HCT116 (cell line): ENCODE results near the gene OR7G3. TPM values are rescaled to one million over a fixed set of nuclear protein-coding genes. Genes with fewer than 3 reads are reported as not detected.
A peak's percentile ranks its signal among the peaks of the same experiment; 100 is the strongest.

Source experiments
- ATAC-seq: fragments of 200-7000 bp; cut with Tn5 transposase; 2 replicates; pipeline ENCODE4 v1.9.1; 2020; ENCODE audit warnings: mild to moderate bottlenecking, moderate library complexity
- BruUV-seq: library from RNA; stranded (reverse); fragments of 400-500 nt; replicated peaks from 2 replicates; lab custom pipeline; 2021; lab: Mats Ljungman, UMichigan
- CTCF ChIA-PET: fragments of 300-600 bp; sonication (Branson Sonifier 250); formaldehyde crosslinking; loops from one replicate; lab custom pipeline; 2021; ENCODE audit warnings: antibody characterized with exemption; lab: Charles Lee
- POLR2A ChIA-PET: fragments of 300-600, 350-600 bp; sonication (Branson Sonifier 250); formaldehyde crosslinking; loops from one replicate; lab custom pipeline; 2021; ENCODE audit warnings: antibody characterized with exemption; lab: Charles Lee
- RAD21 ChIA-PET, 2 experiments: fragments of 300-600 bp; sonication (Branson Sonifier 250); formaldehyde crosslinking; loops; one replicate each; lab custom pipeline; 2023; ENCODE audit warnings: low total read pairs in 2 of 2; ENCODE audit not compliant: uncharacterized antibody in 2 of 2, unreplicated experiment in 2 of 2, low non-redundant PET in 1 of 2; lab: Charles Lee
- DNase-seq: peaks from one replicate; pipeline ENCODE4 v3.0.0-alpha.2; 2010; ENCODE audit warnings: low read depth, low spot score
- H2AFZ ChIP-seq: fragments of 200-600 bp; shearing (Covaris generic), sonication (generic); 2 replicates; pipeline ENCODE4 v1.6.1; 2017; ENCODE audit warnings: low read depth, mixed run types, mixed read lengths, antibody characterized with exemption, low read length; ENCODE audit not compliant: poor library complexity, severe bottlenecking
- H3K27ac ChIP-seq: 2 replicates; pipeline ENCODE4 v1.5.1; 2012; ENCODE audit warnings: low read depth, low read length
- H3K27me3 ChIP-seq: fragments of 200-600 bp; sonication (generic); 2 replicates; pipeline ENCODE4 v1.6.1; 2016; ENCODE audit warnings: mixed run types, low read length, mixed read lengths; ENCODE audit not compliant: insufficient read depth
- H3K36me3 ChIP-seq, 2 experiments: fragments of 200-500 bp in 1 of 2; fragments of 200-600 bp in 1 of 2; sonication (Bioruptor generic) in 1 of 2; sonication (generic) in 1 of 2; 2 replicates each; pipeline versions ENCODE4 v1.5.1 to v1.6.1; 2014 to 2016; ENCODE audit warnings: low read length in 2 of 2, inconsistent platforms in 1 of 2, mixed read lengths in 1 of 2, mixed run types in 1 of 2; ENCODE audit not compliant: insufficient read depth in 2 of 2, control insufficient read depth in 1 of 2
- H3K4me1 ChIP-seq, 2 experiments: fragments of 200-600 bp in 1 of 2; sonication (generic) in 1 of 2; 2 replicates each; pipeline versions ENCODE4 v1.5.1 to v1.6.1; 2012 to 2017; ENCODE audit warnings: low read length in 2 of 2, inconsistent platforms in 1 of 2, mild to moderate bottlenecking in 1 of 2, mixed read lengths in 1 of 2, mixed run types in 1 of 2, moderate library complexity in 1 of 2; ENCODE audit not compliant: insufficient read depth in 2 of 2, control insufficient read depth in 1 of 2
- H3K4me2 ChIP-seq: fragments of 200-600 bp; sonication (generic); 2 replicates; pipeline ENCODE4 v1.6.1; 2017; ENCODE audit warnings: mixed run types, low read length, mixed read lengths
- H3K4me3 ChIP-seq, 2 experiments: fragments of 200-600 bp in 1 of 2; sonication (generic) in 1 of 2; replicated peaks in 1 of 2; 2 replicates each; pipeline ENCODE4 v1.5.1; 2011 to 2016; ENCODE audit warnings: low read length in 2 of 2, control low read depth in 1 of 2, low read depth in 1 of 2, mild to moderate bottlenecking in 1 of 2, mixed read lengths in 1 of 2, mixed run types in 1 of 2
- H3K79me2 ChIP-seq: fragments of 200-600 bp; sonication (generic); 2 replicates; pipeline ENCODE4 v1.6.1; 2017; ENCODE audit warnings: mild to moderate bottlenecking, mixed run types, low read length, moderate library complexity, mixed read lengths; ENCODE audit not compliant: insufficient read depth
- H3K9ac ChIP-seq: fragments of 200-600 bp; sonication (generic); 2 replicates; pipeline ENCODE4 v1.6.1; 2016; ENCODE audit warnings: low read length, mixed read lengths
- H3K9me2 ChIP-seq: fragments of 200-600 bp; sonication (generic), shearing (Covaris generic); 2 replicates; pipeline ENCODE4 v1.6.1; 2017; ENCODE audit warnings: mixed run types, mild to moderate bottlenecking, moderate library complexity; ENCODE audit not compliant: insufficient read depth
- H3K9me3 ChIP-seq, 2 experiments: fragments of 200-500 bp in 1 of 2; fragments of 200-600 bp in 1 of 2; sonication (Bioruptor generic) in 1 of 2; sonication (generic) in 1 of 2; 2 replicates each; pipeline ENCODE4 v1.6.1; 2014 to 2017; ENCODE audit warnings: low read length in 2 of 2, mixed read lengths in 2 of 2, inconsistent platforms in 1 of 2, low read depth in 1 of 2, mild to moderate bottlenecking in 1 of 2, mixed run types in 1 of 2, moderate library complexity in 1 of 2; ENCODE audit not compliant: control insufficient read depth in 1 of 2, insufficient read depth in 1 of 2
- H4K20me1 ChIP-seq: fragments of 200-600 bp; sonication (generic), shearing (Covaris generic); 2 replicates; pipeline ENCODE4 v1.6.1; 2017; ENCODE audit warnings: mixed run types, mild to moderate bottlenecking, moderate library complexity; ENCODE audit not compliant: insufficient read depth
- CBX3 ChIP-seq: IDR thresholded peaks from 2 replicates; pipeline ENCODE4 v1.6.1; 2012; ENCODE audit warnings: low read depth
- CEBPB ChIP-seq: IDR thresholded peaks from 2 replicates; pipeline ENCODE4 v1.6.1; 2012; ENCODE audit warnings: low read depth
- EGR1 ChIP-seq: IDR thresholded peaks from 2 replicates; pipeline ENCODE4 v1.6.1; 2012; ENCODE audit warnings: low read depth
- EZH2 ChIP-seq: fragments of 200-600 bp; sonication (generic); IDR thresholded peaks from 2 replicates; pipeline ENCODE4 v1.6.1; 2017; ENCODE audit warnings: antibody characterized with exemption, mixed run types
- JUND ChIP-seq: IDR thresholded peaks from 2 replicates; pipeline ENCODE4 v1.6.1; 2012
- POLR2A ChIP-seq: IDR thresholded peaks from 2 replicates; pipeline ENCODE4 v1.7.0; 2011; ENCODE audit warnings: borderline replicate concordance; ENCODE audit not compliant: insufficient read depth, insufficient read length; ENCODE audit errors: extremely low read depth
- POLR2AphosphoS5 ChIP-seq: IDR thresholded peaks from 2 replicates; pipeline ENCODE4 v1.6.1; 2011; ENCODE audit warnings: mild to moderate bottlenecking, low read depth, low read length, moderate library complexity
- SRF ChIP-seq: IDR thresholded peaks from 2 replicates; pipeline ENCODE4 v1.6.1; 2012; ENCODE audit warnings: low read depth
- ZFX ChIP-seq: fragments of 450-650 bp; IDR thresholded peaks from 2 replicates; pipeline ENCODE4 v1.6.1; 2017
- ZNF274 ChIP-seq: fragments of 200-500 bp; sonication (Bioruptor generic); IDR thresholded peaks from 2 replicates; pipeline ENCODE4 v1.6.1; 2014; ENCODE audit warnings: mild to moderate bottlenecking, low read depth, low read length, inconsistent platforms
- intact Hi-C: fragments of 100-400 bp; cut with micrococcal nuclease; formaldehyde crosslinking; loops from 2 replicates; pipeline ENCODE4 v1.10.0; 2022
- total RNA-seq: library from RNA; stranded (reverse); gene quantifications from one replicate; pipeline ENCODE4 v1.2.1, GENCODE V29; 2021; ENCODE audit not compliant: unreplicated experiment
- TF ChIP-seq, protein P1 (sequence below): IDR thresholded peaks from 2 replicates; pipeline ENCODE4 v1.6.1; 2012; ENCODE audit warnings: low read depth
- TF ChIP-seq, protein P2 (sequence below): IDR thresholded peaks from 2 replicates; pipeline ENCODE4 v1.6.1; 2011; ENCODE audit warnings: mild to moderate bottlenecking, low read length, moderate library complexity; ENCODE audit not compliant: insufficient replicate concordance; ENCODE audit errors: extremely low read depth
- TF ChIP-seq, protein P3 (sequence below): IDR thresholded peaks from 2 replicates; pipeline ENCODE4 v1.6.1; 2012

OR7G3 gene
- total RNA-seq, 1 experiment from 2014 or later = not detected

DNA sequence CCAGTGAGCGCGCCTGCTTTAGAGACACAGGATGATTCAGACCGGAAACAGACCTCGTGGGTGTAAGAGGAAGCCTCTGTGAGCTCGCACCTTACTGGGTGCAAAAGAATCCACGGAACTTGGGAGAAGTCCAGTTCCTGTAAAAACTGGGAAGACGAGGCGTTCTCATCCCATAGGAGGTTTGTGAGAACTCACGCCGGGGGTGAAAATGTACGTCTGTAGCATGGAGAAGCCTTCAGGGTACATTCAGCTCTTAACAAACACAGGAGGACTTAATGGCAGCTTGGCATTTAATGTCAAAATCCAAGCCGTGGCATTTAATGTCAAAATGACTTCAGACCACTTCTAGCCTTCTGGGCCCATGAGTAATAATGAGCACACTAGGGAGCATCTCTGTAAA, 34.7 kb upstream of the OR7G3 start:
- TF ChIP-seq CEBPB = no peak
- peak; percentile 57 for TF ChIP-seq ZNF274
- TF ChIP-seq, all 23 proteins: peak for 1
- H3K27ac ChIP-seq = no peak overlapping the region
- H3K9ac ChIP-seq = no peak overlapping the region
- no peaks in the 10 kb centered on the region for H4K20me1 ChIP-seq
- CTCF ChIA-PET = no interaction called here
- ATAC-seq (no peak), DNase-seq (no peak)
- peaks cover 63 to 69% of the 10 kb centered on the region in 2 experiments for H3K36me3 ChIP-seq
- no peak overlapping the region for H3K4me2 ChIP-seq
- BruUV-seq = TSS peak; percentile 7
- H3K79me2 ChIP-seq = peaks cover 41% of the 10 kb centered on the region
- no peak overlapping the region for H3K4me3 ChIP-seq
- POLR2A ChIA-PET = no interaction called here
- intact Hi-C loops = no loop called here
- H3K27me3 ChIP-seq = no peaks in the 10 kb centered on the region
- no peaks in the 10 kb centered on the region for H3K9me2 ChIP-seq
- no peaks in the 10 kb centered on the region for H3K4me1 ChIP-seq
- RAD21 ChIA-PET = no interaction called here
- H2AFZ ChIP-seq = no peak overlapping the region
- H3K9me3 ChIP-seq = peaks cover 33 to 52% of the 10 kb centered on the region in 2 experiments; a peak in 3 of 4 replicates

DNA sequence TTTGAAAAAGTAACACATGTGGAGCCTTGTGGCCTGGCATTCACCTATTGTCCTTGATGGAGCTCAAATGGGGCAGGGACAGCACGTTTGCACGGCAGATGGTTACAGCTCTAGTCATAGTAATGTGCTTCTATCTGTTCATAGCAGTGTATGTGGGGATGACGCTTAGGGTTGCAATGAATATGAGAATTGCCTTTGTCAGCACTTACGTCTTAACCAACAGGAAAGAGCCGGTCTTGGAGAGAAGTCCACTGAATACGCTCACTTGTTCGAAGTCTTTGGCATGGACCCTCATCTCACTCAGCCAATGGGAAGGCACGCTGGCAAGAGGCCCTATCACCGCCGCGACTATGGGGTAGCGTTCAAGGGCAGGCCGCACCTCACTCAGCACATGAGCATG, 33.1 kb upstream of the OR7G3 start:
- no peak for ATAC-seq
- Histone ChIP-seq H3K4me1 (no peaks in the 10 kb centered on the region), H3K9me3 (peaks cover 47 to 63% of the 10 kb centered on the region in 2 experiments; a peak in 3 of 4 replicates), H3K27ac (no peak overlapping the region), H3K4me3 (no peak overlapping the region), H3K79me2 (peaks cover 56% of the 10 kb centered on the region), H3K36me3 (peaks cover 63 to 84% of the 10 kb centered on the region in 2 experiments)
- RAD21 ChIA-PET = no interaction called here
- POLR2A ChIA-PET = no interaction called here
- TF ChIP-seq CBX3 (no peak), EGR1 (no peak), ZFX (no peak), POLR2A (no peak), EZH2 (no peak), JUND (no peak), POLR2AphosphoS5 (no peak), SRF (no peak)
- TF ChIP-seq, protein P1, sequence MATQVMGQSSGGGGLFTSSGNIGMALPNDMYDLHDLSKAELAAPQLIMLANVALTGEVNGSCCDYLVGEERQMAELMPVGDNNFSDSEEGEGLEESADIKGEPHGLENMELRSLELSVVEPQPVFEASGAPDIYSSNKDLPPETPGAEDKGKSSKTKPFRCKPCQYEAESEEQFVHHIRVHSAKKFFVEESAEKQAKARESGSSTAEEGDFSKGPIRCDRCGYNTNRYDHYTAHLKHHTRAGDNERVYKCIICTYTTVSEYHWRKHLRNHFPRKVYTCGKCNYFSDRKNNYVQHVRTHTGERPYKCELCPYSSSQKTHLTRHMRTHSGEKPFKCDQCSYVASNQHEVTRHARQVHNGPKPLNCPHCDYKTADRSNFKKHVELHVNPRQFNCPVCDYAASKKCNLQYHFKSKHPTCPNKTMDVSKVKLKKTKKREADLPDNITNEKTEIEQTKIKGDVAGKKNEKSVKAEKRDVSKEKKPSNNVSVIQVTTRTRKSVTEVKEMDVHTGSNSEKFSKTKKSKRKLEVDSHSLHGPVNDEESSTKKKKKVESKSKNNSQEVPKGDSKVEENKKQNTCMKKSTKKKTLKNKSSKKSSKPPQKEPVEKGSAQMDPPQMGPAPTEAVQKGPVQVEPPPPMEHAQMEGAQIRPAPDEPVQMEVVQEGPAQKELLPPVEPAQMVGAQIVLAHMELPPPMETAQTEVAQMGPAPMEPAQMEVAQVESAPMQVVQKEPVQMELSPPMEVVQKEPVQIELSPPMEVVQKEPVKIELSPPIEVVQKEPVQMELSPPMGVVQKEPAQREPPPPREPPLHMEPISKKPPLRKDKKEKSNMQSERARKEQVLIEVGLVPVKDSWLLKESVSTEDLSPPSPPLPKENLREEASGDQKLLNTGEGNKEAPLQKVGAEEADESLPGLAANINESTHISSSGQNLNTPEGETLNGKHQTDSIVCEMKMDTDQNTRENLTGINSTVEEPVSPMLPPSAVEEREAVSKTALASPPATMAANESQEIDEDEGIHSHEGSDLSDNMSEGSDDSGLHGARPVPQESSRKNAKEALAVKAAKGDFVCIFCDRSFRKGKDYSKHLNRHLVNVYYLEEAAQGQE = no peak
- TF ChIP-seq, protein P2, sequence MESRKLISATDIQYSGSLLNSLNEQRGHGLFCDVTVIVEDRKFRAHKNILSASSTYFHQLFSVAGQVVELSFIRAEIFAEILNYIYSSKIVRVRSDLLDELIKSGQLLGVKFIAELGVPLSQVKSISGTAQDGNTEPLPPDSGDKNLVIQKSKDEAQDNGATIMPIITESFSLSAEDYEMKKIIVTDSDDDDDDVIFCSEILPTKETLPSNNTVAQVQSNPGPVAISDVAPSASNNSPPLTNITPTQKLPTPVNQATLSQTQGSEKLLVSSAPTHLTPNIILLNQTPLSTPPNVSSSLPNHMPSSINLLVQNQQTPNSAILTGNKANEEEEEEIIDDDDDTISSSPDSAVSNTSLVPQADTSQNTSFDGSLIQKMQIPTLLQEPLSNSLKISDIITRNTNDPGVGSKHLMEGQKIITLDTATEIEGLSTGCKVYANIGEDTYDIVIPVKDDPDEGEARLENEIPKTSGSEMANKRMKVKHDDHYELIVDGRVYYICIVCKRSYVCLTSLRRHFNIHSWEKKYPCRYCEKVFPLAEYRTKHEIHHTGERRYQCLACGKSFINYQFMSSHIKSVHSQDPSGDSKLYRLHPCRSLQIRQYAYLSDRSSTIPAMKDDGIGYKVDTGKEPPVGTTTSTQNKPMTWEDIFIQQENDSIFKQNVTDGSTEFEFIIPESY = no peak
- TF ChIP-seq, protein P3, sequence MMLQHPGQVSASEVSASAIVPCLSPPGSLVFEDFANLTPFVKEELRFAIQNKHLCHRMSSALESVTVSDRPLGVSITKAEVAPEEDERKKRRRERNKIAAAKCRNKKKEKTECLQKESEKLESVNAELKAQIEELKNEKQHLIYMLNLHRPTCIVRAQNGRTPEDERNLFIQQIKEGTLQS = no peak
- TF ChIP-seq, all 23 proteins: peak for 0
- Histone ChIP-seq H4K20me1 (no peaks in the 10 kb centered on the region), H3K4me2 (no peak overlapping the region), H3K27me3 (no peaks in the 10 kb centered on the region), H3K9me2 (no peaks in the 10 kb centered on the region), H2AFZ (no peak overlapping the region), H3K9ac (no peak overlapping the region)
- CTCF ChIA-PET = no interaction called here
- BruUV-seq = no TSS peak
- intact Hi-C loops = no loop called here
- DNase-seq = no peak
